Pons (tissue), 1 donor: ENCODE measurements around the gene TAF3.

Experiments used
- DNase-seq: peaks from one replicate; pipeline ENCODE4 v3.0.0-alpha.2; 2016; ENCODE audit warnings: low spot score

The TAF3 gene

DNA sequence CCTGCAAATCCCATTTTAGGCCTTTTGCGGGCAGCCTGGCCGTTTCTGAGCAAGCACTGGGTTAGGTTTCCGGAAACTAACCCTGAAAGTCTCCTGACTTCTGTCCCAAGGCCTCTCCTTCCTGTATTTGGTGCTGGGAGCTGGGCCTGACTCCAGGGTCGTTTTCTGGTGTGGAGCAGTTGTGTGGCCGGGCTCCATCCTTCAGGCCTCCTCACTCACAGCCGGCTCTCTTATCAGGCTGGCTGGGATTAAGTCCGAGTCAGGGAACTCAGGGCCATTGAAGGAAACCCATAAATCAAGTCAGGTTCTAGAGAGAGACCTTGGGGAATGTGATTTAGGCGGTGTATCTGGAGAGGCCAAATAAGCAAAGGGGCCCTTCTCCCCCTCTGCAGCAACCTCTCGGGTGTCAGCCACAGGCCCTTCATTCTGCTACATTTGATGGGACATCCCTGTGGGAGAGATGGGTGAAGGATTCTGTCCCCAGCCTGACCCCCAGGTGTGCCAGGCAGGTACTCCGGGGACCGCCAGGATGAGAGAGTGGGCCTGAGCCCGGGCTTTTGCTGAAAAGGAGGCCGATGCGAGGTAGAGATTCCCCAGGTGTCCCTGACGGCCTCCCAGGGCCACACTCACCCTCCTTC, 239.4 kb downstream of the TAF3 start:
- no peak for DNase-seq

DNA sequence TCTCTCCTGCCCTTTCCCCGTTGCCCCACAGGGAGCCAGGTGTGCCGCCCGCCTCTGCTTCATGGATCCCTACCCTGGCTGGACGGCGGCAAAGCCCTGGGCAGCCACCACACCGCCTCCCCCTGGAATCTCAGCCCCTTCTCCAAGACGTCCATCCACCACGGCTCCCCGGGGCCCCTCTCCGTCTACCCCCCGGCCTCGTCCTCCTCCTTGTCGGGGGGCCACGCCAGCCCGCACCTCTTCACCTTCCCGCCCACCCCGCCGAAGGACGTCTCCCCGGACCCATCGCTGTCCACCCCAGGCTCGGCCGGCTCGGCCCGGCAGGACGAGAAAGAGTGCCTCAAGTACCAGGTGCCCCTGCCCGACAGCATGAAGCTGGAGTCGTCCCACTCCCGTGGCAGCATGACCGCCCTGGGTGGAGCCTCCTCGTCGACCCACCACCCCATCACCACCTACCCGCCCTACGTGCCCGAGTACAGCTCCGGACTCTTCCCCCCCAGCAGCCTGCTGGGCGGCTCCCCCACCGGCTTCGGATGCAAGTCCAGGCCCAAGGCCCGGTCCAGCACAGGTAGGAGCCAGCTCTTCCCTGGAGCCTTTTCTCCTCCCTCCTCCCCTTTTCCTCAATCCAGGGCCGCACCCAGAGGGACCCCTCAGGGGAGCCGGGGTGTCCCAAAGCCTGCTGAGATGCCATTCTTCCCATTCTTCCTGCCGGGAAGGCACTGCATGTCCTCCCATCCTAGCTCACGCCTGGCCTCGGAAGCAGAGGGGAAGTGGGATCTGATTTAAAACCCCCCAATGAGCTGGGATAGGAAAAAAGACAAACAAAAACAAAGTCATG, 240.2 kb downstream of the TAF3 start:
- no peak for DNase-seq

DNA sequence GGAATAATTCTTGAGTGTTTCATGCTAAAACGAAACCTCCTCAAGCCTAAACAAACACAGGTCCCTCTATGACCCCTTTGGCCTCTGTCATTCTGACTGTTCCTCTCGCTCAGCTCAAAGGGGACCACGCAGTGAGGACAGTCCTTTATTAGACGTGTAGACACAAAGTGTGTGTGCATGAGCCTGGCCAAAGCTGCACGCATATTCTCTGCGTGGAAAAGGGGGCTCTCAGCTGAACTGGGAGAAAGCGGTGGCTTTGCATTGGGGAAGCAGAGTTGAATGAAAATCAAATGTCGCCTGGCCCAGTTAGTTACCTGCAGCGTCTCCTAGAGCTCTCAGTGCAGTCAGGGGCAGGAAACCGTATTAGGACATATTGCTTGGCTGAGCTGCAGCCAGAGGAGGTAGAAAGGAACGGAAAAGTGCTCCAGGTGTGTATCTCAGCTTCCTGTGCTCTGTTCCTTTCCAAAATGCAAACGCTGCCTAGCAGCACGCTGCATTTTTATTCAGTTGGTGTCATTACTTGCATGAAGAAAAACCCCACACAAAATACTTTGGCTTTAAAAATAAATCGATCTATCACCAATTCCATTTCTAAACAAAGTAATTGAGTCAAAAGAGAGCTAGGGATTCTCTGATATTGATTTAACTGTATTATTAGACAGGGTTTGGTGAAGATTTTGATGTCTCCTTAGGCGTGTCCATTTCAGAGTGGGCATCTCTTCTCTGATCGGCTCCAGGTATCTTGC, 241.1 kb downstream of the TAF3 start:
- DNase-seq = no peak

DNA sequence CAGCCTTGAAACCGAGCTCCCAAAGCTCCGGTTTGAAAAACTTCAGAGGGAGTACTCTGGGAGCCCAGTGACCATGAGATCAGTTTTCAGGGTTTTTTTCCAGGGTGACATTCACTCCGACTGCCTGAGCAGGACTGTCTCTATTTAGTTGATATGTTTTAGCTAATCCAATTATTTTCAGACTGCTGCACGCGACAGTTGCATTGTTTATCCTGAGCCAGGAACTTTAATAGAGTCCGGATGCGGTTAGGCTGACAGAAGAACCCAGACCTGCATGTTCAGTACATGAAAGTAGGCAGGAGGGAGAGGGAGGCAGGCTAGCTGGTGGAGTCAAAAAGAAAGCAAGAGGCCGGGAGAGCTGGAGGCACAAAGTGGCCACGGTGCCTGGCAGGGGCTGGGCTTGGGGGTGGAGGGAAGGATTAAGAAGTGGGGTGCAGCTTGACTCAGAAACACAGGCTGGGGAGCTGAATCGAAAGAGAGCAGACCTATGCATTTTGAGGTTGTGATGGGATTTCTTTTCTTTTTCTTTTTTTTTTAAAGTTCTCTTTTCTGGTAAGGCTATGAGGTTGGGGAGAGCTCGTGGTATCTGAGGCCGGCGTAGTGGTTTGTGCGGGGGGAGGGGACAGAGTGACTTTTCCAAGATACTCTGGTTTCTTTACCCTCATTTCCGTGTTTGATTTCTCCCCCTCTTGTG, 241.9 kb downstream of the TAF3 start:
- DNase-seq = no peak

DNA sequence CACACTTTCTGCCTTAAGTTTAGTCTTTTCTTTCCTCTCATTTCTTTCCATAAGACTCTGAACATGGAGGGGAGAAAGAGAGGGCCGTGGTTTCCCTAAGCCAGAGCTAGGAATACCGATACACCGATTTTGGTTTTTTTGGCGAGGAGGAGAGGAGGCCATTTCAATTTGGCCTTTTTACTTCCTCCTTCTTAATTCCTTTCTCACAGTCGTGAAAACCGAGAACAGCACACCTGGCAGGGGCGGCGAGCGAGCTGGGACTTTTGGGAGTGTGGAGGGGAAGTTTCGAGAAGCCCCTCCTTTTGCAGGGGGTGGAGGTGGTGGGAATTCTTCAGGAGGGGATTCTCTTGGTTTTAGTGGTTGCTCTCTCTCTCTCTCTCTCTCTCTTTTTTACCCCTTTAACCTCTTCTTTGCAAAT, 242.4 kb downstream of the TAF3 start:
- DNase-seq = no peak

DNA sequence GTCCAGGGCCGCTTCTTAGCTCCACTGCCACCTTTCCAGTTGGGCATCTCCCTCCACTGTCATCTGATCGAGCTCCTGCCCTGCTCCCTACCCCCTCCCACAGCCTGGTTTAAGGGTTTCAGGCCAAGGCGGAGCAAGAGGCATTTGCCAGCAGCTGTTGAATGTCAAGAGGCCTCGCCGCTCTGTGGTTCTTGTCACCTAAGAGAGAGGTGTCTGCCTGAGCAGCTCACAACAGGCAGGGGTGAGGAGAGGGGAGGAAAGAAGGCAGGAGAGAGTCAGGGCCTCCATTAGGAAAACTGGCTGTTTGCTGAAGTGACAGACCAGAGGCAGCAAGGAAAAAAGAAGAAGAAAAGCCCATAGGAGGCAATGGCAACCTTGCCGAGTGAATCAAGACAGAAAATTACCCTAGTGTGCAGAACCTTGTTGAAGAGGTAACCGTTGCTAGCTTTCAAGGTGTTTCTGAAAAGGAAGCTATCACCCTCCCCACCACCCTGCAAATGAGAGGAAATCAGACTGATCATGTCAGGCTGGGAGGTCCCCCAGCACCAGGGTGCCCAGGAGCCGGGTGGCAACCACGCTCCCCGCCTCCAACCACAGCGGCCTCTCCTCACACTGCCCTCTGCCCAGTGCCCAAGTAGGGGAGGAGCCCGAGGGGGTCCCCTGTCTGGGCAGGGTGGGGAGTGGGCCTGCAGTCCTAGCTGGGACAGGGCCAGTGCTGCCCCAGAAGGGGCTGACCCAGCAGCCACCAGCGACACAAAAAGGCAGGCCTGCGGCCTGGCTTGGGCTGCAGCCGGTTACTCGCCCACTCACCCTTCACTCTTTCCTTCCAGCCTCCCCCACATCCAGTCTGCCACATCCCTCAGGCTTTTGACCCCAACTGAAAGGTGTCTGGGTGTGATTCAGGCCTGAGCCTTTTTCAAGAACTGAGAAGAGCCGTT, 243.2 kb downstream of the TAF3 start:
- DNase-seq = no peak

DNA sequence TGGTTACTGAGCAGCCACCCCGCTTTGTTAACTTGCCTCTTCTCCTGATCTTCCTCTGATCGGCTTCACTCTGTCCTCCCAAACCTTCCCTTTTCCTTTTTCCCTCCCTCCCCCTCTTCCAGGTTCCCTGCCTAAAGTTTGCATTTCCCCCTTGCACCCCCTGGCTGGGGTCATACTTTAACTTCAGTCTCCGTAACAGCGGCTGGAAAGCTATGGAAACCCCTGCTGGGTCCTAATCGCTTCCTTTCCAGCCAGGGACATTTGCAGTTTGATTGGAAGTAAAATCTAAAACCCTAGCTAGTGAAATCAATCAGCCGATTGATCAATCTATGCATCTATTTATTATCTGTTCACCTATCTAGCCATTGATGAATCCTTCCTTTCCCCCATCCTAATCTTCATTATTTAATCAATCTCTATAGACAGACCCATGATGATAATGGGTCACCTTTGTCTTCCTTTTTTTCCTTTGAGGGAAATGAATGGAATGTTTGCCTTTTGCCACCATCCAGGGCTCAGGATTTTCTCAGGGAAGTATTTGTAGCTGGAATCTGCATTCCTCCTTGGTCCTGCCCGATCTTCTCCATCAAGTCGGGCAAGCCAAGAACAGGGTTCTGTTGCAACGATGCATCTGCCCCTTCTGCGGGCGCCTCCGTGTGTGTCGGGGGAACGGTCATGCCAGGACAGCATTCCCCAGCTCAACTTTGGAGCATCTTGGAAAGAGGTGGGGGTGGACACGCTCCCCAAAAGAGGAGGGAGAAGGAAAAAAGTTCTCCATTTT, 245.0 kb downstream of the TAF3 start:
- DNase-seq = no peak

DNA sequence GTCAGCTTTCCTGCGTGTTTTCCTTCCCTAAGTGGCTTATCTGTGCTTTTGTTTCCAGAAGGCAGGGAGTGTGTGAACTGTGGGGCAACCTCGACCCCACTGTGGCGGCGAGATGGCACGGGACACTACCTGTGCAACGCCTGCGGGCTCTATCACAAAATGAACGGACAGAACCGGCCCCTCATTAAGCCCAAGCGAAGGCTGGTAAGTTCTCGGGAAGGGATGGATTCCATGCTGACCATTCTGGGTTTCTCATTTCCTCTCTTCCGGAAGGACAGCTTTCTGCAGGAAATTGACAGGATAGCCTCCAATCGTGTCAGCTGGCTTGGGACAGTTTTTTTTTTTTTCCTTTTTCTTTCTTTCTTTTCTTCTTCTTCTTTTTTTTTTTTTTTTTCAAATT, 245.6 kb downstream of the TAF3 start:
- DNase-seq = no peak

DNA sequence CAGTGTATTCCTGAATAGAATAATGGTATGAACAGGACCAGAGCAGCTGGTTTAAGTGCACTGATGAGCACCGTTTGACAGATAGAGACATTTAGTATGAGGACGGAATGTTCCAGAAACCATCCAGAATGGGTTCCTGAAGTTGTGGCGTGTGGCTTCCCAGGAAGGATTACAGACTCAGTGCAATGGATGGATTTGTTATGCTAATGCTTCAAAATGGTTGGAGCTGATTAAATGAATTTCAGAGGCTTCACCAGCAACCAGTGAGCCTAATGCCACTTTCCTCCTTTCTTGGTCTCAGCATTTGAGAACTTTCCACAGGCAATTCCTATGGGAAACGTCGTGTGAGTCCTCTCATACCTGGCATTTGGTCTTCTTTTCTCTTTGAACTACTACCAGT, 246.1 kb downstream of the TAF3 start:
- no peak for DNase-seq

DNA sequence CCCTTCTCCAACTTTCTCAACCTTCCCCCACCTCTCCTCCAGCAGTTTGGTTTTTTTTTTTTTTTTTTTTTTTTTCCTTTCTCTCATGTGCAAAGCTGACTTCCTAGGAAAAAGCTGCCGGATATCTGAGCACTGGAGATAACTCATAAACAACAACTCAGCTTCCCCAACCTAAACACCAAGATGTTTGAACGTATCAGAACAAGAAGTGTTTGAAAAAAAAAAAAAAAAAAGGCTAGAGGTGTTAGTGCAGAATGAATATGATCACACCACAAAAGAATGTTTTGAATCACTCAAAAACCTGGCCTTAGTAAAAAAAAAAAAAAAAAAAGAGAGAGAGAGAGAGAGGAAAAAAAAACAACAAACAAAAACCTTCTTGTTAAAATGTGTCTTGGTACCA, 247.3 kb downstream of the TAF3 start:
- DNase-seq = no peak

DNA sequence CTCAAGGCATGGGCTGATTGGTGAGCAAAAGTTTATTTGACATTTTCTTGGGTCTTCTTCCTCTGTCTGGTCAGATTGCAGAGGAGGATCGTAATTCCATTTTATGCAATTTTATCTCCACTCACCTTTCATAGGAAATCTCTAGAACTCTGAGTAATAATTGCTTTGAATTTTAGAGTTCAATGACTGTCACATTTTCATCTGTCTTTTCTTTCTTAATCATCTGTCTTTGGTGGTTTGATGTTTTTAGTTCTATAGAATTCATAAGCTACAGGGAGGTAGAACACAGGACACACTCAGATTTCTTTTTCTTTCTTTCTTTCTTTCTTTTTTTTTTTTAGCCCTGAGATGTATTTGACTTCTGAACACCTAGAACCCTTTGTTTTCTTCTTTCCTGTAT, 247.8 kb downstream of the TAF3 start:
- DNase-seq = no peak
